WTC11 (cell line): ENCODE results near the gene TRAPPC11. TPM values are rescaled to one million over a fixed set of nuclear protein-coding genes. Genes with fewer than 3 reads are reported as not detected.

ENCODE experiments used
- ATAC-seq: fragments of 200-7000 bp; cut with Tn5 transposase; 2 replicates; pipeline ENCODE4 v1.10.0; 2021; ENCODE audit warnings: mild to moderate bottlenecking, moderate library complexity
- CTCF ChIA-PET: fragments of 300-600 bp; sonication (Branson Sonifier 250); formaldehyde crosslinking; loops from one replicate; lab custom pipeline; 2021; ENCODE audit warnings: antibody characterized with exemption; lab: Charles Lee
- POLR2A ChIA-PET: fragments of 350-600 bp; sonication (Branson Sonifier 250); formaldehyde crosslinking; loops from one replicate; lab custom pipeline; 2021; ENCODE audit warnings: antibody characterized with exemption; lab: Charles Lee
- DNase-seq: peaks from one replicate; pipeline ENCODE4 v3.0.0; 2021; ENCODE audit warnings: low spot score
- H3K27ac Mint-ChIP-seq: 2 replicates; pipeline ENCODE4 v1.8.0; 2021; ENCODE audit warnings: mixed read lengths
- H3K27me3 Mint-ChIP-seq: 2 replicates; pipeline ENCODE4 v1.8.0; 2021; ENCODE audit warnings: low read depth, mild to moderate bottlenecking, moderate library complexity, mixed read lengths
- H3K36me3 Mint-ChIP-seq: 2 replicates; pipeline ENCODE4 v1.8.0; 2021; ENCODE audit warnings: mixed read lengths
- H3K4me1 Mint-ChIP-seq: 2 replicates; pipeline ENCODE4 v1.8.0; 2022; ENCODE audit warnings: mixed read lengths
- H3K4me3 Mint-ChIP-seq: 2 replicates; pipeline ENCODE4 v1.8.0; 2021; ENCODE audit warnings: mild to moderate bottlenecking, moderate library complexity, mixed read lengths
- H3K9me3 Mint-ChIP-seq: 2 replicates; pipeline ENCODE4 v1.8.0; 2021; ENCODE audit warnings: mixed read lengths
- CREM ChIP-seq: sonication (generic); formaldehyde crosslinking; IDR thresholded peaks from 2 replicates; pipeline ENCODE4 v1.8.1; 2022; ENCODE audit warnings: mild to moderate bottlenecking, missing genetic modification reagents, moderate library complexity
- CTCF ChIP-seq: fragments of 200-600 bp; IDR thresholded peaks from 2 replicates; pipeline ENCODE4 v1.8.0; 2022; ENCODE audit warnings: antibody characterized with exemption
- ETV6 ChIP-seq: sonication (generic); formaldehyde crosslinking; IDR thresholded peaks from 2 replicates; pipeline ENCODE4 v1.8.1; 2022; ENCODE audit warnings: mild to moderate bottlenecking, missing genetic modification reagents
- FOXJ3 ChIP-seq: sonication (generic); formaldehyde crosslinking; IDR thresholded peaks from 2 replicates; pipeline ENCODE4 v1.9.0; 2021; ENCODE audit warnings: missing genetic modification reagents, mild to moderate bottlenecking, borderline replicate concordance
- FOXP1 ChIP-seq: sonication (generic); formaldehyde crosslinking; IDR thresholded peaks from 2 replicates; pipeline ENCODE4 v1.8.0; 2022; ENCODE audit warnings: missing genetic modification reagents, mild to moderate bottlenecking, moderate library complexity, borderline replicate concordance
- IRF1 ChIP-seq: sonication (generic); formaldehyde crosslinking; IDR thresholded peaks from 2 replicates; pipeline ENCODE4 v1.8.0; 2023; ENCODE audit warnings: missing genetic modification reagents
- MYBL2 ChIP-seq: sonication (generic); formaldehyde crosslinking; IDR thresholded peaks from 2 replicates; pipeline ENCODE4 v1.8.1; 2023; ENCODE audit warnings: mild to moderate bottlenecking, moderate library complexity, missing genetic modification reagents
- NFYB ChIP-seq: sonication (generic); formaldehyde crosslinking; conservative IDR thresholded peaks from 2 replicates; pipeline ENCODE4 v1.8.0; 2022; ENCODE audit warnings: low read depth, missing genetic modification reagents
- NR2C2 ChIP-seq: sonication (generic); formaldehyde crosslinking; IDR thresholded peaks from 2 replicates; pipeline ENCODE4 v1.8.0; 2022; ENCODE audit warnings: mild to moderate bottlenecking, missing genetic modification reagents
- RORB ChIP-seq: fragments of 250-450 bp; sonication (Bioruptor Pico); IDR thresholded peaks from 2 replicates; pipeline ENCODE4 v1.9.0; 2021; ENCODE audit warnings: mild to moderate bottlenecking
- ZNF219 ChIP-seq: sonication (generic); formaldehyde crosslinking; IDR thresholded peaks from 2 replicates; pipeline ENCODE4 v1.8.0; 2023; ENCODE audit warnings: missing genetic modification reagents, mild to moderate bottlenecking, borderline replicate concordance
- ZNF232 ChIP-seq: sonication (generic); formaldehyde crosslinking; IDR thresholded peaks from 2 replicates; pipeline ENCODE4 v1.8.0; 2022; ENCODE audit warnings: mild to moderate bottlenecking, missing genetic modification reagents
- ZNF317 ChIP-seq: sonication (generic); formaldehyde crosslinking; IDR thresholded peaks from 2 replicates; pipeline ENCODE4 v1.8.1; 2023; ENCODE audit warnings: low read depth, mild to moderate bottlenecking, moderate library complexity, missing genetic modification reagents, borderline replicate concordance
- ZNF416 ChIP-seq: fragments of 250-450 bp; sonication (Bioruptor Pico); IDR thresholded peaks from 2 replicates; pipeline ENCODE4 v1.9.0; 2021; ENCODE audit warnings: mild to moderate bottlenecking, inconsistent platforms
- ZNF425 ChIP-seq: fragments of 250-450 bp; sonication (Bioruptor Pico); conservative IDR thresholded peaks from 2 replicates; pipeline ENCODE4 v1.9.0; 2021; ENCODE audit warnings: mild to moderate bottlenecking
- ZNF671 ChIP-seq: fragments of 250-450 bp; sonication (Bioruptor Pico); IDR thresholded peaks from 2 replicates; pipeline ENCODE4 v1.8.0; 2021; ENCODE audit warnings: mild to moderate bottlenecking
- total RNA-seq: library from RNA; stranded (reverse); gene quantifications from 3 replicates; pipeline ENCODE4 v1.2.3, GENCODE V29; 2021
- TF ChIP-seq, protein P1 (sequence below): sonication (generic); formaldehyde crosslinking; IDR thresholded peaks from 2 replicates; pipeline ENCODE4 v1.8.1; 2023; ENCODE audit warnings: mild to moderate bottlenecking, moderate library complexity, missing genetic modification reagents
- TF ChIP-seq, protein P2 (sequence below): sonication (generic); formaldehyde crosslinking; IDR thresholded peaks from 2 replicates; pipeline ENCODE4 v1.8.1; 2023; ENCODE audit warnings: mild to moderate bottlenecking, missing genetic modification reagents

The TRAPPC11 gene
- total RNA-seq, 1 experiment from 2014 or later: 33.6 TPM

DNA sequence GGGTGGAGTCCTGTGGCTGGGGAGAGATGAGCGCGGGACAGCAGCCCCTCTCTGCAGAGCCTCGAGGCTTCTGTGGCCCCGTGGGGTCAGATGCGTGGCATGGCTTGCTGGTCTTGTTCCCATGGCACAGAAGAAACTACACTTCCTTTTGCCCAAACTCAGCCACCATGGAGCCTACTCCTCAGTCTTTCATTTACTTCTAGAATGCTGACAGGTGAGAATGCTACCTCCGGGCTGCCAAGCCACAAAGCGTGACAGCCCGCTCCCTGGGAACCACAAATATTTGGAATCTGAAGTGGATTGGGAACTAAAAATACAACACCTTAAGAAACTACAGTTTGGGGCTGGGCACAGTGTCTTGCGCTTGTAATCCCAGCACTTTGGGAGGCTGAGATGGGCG, 98.0 kb downstream of the TRAPPC11 start:
- 0 out of 2 replicates have a peak, but pooled peaks cover 2% of the 10 kb centered on the region for H3K27me3 Mint-ChIP-seq
- no peaks in the 10 kb centered on the region for H3K36me3 Mint-ChIP-seq
- no peaks in the 10 kb centered on the region for H3K9me3 Mint-ChIP-seq
- DNase-seq (no peak), ATAC-seq (no peak)
- H3K4me1 Mint-ChIP-seq: peaks cover 9% of the 10 kb centered on the region
- no peak for TF ChIP-seq MYBL2 (CRISPR knock-in tag)
- H3K4me3 Mint-ChIP-seq: no peak overlapping the region
- POLR2A ChIA-PET: no interaction called here
- no peak overlapping the region for H3K27ac Mint-ChIP-seq
- CTCF ChIA-PET: interaction anchor here (1.4 kb wide), 1 partner anchor 27 kb away, joined by 3 read pairs; no protein-coding TSS in a partner anchor

GRCh38 chr4:183758061-183758757, 99.1 kb downstream of the TRAPPC11 start:
- ATAC-seq: peak; percentile 86
- H3K27ac Mint-ChIP-seq: no peak overlapping the region
- POLR2A ChIA-PET: no interaction called here

More at GRCh38 chr4:183758061-183758757, 99.1 kb downstream of the TRAPPC11 start:
- TF ChIP-seq RORB (no peak), NFYB (CRISPR knock-in tag) (no peak), ZNF219 (CRISPR knock-in tag) (no peak), ZNF671 (CRISPR knock-in tag) (no peak), MYBL2 (CRISPR knock-in tag) (no peak), CTCF (peak; percentile 67), ETV6 (CRISPR knock-in tag) (no peak), ZNF317 (no peak), FOXJ3 (no peak), ZNF416 (CRISPR knock-in tag) (no peak), IRF1 (CRISPR knock-in tag) (no peak), NR2C2 (CRISPR knock-in tag) (no peak), ZNF425 (CRISPR knock-in tag) (no peak), CREM (CRISPR knock-in tag) (no peak), FOXP1 (CRISPR knock-in tag) (0 out of 2 replicates have a peak, but pooled peaks have one; percentile 22), ZNF232 (CRISPR knock-in tag) (no peak)
- TF ChIP-seq, protein P1, sequence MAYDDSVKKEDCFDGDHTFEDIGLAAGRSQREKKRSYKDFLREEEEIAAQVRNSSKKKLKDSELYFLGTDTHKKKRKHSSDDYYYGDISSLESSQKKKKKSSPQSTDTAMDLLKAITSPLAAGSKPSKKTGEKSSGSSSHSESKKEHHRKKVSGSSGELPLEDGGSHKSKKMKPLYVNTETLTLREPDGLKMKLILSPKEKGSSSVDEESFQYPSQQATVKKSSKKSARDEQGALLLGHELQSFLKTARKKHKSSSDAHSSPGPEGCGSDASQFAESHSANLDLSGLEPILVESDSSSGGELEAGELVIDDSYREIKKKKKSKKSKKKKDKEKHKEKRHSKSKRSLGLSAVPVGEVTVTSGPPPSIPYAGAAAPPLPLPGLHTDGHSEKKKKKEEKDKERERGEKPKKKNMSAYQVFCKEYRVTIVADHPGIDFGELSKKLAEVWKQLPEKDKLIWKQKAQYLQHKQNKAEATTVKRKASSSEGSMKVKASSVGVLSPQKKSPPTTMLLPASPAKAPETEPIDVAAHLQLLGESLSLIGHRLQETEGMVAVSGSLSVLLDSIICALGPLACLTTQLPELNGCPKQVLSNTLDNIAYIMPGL (CRISPR knock-in tag): 0 out of 2 replicates have a peak, but pooled peaks have one; percentile 33
- TF ChIP-seq, protein P2, sequence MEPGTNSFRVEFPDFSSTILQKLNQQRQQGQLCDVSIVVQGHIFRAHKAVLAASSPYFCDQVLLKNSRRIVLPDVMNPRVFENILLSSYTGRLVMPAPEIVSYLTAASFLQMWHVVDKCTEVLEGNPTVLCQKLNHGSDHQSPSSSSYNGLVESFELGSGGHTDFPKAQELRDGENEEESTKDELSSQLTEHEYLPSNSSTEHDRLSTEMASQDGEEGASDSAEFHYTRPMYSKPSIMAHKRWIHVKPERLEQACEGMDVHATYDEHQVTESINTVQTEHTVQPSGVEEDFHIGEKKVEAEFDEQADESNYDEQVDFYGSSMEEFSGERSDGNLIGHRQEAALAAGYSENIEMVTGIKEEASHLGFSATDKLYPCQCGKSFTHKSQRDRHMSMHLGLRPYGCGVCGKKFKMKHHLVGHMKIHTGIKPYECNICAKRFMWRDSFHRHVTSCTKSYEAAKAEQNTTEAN (CRISPR knock-in tag): 0 out of 2 replicates have a peak, but pooled peaks have one; percentile 43
- CTCF ChIA-PET: interaction anchor here (0.9 to 2.0 kb wide), 6 partner anchors 10 to 38 kb away, joined by 3 to 4 read pairs (median 4); no protein-coding TSS in a partner anchor
- Mint-ChIP-seq H3K4me3 (peak overlapping the region; percentile 64), H3K36me3 (no peaks in the 10 kb centered on the region), H3K27me3 (0 out of 2 replicates have a peak, but pooled peaks cover 2% of the 10 kb centered on the region), H3K9me3 (no peaks in the 10 kb centered on the region), H3K4me1 (peaks cover 9% of the 10 kb centered on the region)
- peak; percentile 77 for DNase-seq
